Skeletal muscle cell (primary cell): ENCODE data around the gene TOP3B.

Source experiments
- DNase-seq: peaks from one replicate; pipeline ENCODE4 v3.0.0-alpha.2; 2010; ENCODE audit warnings: low read depth
- H3K4me3 ChIP-seq: 2 replicates; pipeline ENCODE4 v1.5.1; 2011; ENCODE audit warnings: low read depth, mild to moderate bottlenecking, control low read depth, low read length, moderate library complexity

TOP3B gene

DNA sequence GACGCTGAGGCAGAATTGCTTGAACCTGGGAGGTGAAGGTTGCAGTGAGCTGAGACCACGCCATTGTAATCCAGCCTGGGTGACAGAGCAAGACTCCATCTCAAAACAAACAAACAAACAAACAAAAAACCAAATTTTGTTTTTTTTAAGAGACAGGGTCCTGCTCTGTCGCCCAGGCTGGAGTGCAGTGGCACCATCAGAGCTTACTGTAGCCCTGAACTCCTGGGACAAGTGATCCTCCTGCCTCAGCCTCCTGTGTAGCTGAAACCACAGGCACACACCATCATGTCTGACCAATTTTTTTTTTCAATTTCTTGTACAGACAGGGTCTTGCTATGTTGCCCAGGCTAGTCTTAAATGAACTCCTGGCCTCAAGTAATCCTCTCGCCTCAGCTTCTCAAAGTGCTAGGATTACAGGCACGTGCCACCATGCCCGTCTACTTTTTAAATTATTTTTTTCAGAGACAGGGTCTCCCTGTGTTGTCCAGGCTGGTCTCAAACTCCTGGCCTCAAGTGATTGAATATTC lies 16.8 kb downstream of the TOP3B start:
- no peak for DNase-seq
- no peak overlapping the region for H3K4me3 ChIP-seq

DNA sequence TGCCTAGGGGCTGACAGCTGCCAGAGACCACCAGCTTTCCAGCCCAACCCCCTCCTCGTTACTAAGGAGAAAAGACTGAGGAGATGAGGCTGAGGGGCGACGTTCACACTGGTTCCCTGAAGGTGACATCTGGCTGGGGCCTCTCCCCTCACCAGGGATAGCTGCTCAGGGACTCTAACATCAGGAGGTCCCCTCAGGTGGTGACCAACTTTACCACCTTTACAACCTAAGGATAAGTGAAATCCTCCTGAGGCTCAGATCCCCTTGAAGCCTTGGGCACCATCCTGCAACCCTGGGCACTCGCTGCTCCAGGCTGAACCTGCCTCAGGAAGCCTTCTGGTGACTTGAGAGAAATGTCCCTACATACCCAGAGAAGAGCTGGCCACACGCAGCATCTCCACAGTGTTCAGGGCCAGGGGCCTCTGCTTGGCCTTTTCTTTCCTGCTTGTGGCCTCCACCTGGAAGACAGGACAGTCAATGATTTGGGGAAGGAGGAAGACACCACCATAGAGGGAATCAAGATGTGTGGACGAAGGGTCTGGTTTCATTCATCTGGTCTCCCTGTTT lies 17.6 kb downstream of the TOP3B start:
- no peak overlapping the region for H3K4me3 ChIP-seq
- DNase-seq: no peak

DNA sequence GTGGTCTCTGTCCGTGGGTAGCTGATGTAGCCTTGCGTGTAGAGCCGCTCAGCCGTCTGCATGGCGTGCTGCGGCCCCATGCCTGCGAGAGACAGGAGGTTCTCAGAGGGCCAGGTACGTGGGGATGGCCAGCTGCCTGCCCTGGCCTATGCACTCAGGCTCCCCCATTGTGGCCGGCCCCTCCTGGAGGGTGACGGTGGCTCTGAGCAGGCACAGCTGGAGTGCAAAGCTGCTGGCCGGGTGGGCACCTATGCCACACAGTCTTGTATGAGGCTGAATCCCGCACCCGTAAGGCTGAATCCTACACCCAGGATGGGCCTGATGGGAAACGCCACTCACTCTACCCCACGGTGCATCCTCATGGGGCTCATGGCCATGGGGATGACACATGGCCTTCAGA lies 18.4 kb downstream of the TOP3B start:
- no peak for DNase-seq
- H3K4me3 ChIP-seq: no peak overlapping the region

DNA sequence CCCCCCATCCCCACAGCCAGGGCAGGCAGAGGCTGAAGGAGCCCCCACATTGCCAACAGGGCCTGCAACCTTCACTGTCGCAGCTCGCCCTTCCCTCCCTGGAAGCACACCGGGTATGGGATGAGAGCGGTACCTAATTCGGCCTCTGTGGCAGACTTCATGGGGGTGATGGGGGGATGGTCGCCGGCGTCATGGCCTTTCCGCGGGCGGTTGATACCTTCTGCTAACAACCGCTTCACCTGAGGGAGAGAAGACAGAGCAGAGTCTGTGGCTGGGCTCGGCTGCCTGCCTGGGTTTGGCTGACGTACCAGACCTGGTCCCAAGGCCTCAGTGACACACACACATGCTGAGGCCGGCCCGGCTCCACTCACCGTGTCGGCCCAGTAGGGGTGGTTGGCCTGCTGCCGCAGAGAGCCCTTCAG lies 18.8 kb downstream of the TOP3B start:
- H3K4me3 ChIP-seq: no peak overlapping the region
- no peak for DNase-seq

DNA sequence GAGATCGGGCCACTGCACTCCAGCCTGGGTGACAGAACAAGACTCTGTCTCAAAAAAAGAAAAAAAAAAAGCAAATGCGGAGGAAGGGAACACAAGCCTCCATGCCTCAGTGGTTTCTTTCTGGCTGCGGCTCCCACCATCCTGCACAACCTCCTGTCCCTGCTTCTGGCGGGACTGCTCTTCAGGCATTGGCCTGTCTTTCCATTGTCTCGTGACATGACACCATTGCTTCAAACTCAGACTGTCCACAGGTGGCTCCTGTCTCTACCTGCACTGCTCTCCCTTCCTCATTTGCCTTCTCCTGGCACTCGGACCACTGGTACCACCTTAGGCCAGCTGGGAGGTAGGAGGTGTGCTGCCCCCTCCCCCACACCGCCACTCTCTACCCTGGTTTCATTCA lies 19.3 kb downstream of the TOP3B start:
- no peak for DNase-seq
- H3K4me3 ChIP-seq: no peak overlapping the region

DNA sequence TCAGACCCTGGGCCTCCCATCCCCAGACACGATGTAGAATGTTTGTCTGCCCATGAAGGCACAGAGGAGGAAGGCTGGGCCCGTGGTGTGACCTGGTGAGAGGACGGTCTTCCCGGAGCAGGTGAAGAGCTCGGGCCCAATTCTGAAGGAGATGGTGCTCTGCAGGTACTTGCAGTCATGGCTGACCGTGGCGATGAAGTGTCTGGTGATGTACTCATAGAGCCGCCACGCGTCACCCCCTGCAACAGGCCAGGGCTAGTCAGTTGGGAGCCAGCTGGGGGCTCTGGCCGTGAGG lies 20.0 kb downstream of the TOP3B start:
- H3K4me3 ChIP-seq: no peak overlapping the region
- DNase-seq: no peak

DNA sequence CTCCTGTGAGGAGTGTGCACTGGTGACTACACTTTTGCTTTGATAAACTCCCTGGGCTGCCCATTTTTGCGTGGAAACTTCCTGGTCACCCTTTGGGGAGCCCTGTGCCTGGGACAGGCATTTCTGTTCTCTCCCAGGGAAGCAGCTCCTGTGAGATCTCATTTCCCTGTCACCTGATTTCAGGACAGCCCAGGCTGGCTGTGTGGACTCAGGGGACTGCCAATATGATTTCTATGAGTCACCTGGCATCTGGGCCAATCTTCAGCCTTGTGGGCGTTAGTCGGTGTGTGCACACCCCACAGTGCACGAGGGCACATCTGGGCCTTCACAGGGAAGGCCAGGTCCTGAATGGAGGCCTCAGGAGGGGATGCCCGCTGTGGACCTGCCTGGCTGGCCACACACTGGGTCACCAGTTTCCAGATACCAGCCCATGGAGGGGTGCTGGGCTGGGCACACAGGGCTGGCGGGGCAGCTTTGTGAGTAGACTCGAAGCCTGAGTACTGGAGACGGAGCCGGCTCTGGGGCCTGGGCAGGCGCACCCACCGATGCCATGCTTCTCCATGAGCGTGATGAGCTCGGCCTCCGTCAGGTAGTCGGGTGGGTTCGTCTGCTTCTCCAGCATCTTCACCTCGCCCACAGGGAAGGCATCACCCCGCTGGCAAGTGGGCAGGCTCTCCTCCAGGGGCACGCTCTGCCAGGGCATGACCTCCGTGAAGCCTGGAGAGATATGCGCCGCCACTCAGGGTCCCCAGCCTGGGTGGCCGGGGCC lies 20.5 kb downstream of the TOP3B start:
- no peak overlapping the region for H3K4me3 ChIP-seq
- DNase-seq: no peak

DNA sequence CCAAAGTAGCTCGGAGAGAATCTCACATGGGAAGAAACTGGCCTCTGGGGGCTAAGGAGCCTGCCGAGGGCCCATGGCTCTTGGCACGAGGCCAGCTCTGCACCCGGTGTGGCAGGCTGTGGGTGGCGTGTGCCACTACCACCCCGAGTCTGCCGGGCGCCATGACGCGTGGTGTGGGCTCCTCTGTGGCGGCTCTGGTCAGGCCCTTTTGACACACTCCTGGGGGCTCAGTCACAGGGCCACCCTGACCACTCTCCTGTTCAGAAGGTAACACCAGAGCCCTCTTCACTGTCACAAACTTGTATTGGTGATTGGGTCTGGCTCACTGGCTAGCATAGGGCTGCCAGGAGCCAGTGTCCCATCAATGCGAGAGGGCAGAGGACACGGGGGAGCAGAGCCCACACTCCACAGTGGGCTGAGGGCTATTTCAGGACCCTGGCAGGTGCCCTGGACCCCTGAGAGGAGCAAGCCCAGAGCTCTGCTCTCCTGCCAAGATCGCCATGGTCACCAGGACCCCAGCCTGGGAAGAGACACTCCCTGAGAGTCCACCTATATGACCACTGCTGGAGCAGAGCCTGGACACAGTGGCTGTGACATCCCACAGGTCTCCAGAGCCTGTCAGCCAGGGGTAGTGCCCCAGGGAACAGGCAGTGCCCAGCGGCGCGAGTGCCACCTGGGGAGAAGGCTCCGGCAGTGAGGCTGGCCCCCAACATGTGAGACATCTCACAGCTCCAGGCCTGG lies 21.3 kb downstream of the TOP3B start:
- no peak for DNase-seq
- H3K4me3 ChIP-seq: no peak overlapping the region

DNA sequence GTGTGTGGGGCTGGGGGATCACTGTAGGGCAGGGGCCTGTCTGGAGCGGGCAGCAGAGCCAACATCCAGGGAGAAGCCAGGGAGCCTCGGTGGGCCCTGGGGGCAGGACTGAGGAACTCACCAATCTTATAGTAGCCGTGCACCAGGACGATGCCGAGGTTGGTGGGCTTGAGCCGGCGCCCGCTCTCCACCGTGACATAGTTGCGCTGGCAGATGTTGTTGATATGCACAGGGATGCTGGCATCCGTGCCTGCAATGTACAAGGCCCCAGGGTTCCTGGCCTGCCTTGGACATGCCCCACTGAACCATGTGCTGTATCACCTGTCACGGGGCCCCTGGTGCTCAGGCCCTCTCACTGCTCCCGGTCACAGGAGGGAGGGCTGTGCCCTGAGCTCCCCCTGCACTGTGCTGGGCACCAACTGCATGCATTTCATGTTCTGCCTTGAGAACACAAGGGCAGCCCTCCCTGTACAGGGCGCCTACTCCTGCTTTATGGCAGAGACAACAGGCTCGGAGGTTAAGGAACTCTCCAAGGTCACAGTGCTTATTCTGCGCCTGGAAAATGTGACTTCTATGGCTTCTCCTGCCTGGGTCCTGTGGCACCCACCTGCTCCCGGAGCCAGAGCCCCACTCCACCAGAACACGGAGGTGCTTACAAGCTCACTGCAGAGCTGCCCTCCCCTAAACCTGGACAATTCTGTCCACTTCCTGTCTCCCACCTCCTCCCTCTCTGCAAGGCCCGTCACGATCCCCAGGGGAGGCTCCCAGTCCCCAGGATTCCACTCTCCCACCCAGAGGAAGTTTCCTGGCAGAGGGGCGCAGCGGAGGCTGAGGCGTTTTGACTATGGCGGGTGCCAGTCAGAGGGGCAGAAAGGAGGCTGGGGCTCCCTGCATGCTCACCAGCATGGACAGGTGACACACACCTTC lies 22.1 kb downstream of the TOP3B start:
- no peak overlapping the region for H3K4me3 ChIP-seq
- DNase-seq: no peak

DNA sequence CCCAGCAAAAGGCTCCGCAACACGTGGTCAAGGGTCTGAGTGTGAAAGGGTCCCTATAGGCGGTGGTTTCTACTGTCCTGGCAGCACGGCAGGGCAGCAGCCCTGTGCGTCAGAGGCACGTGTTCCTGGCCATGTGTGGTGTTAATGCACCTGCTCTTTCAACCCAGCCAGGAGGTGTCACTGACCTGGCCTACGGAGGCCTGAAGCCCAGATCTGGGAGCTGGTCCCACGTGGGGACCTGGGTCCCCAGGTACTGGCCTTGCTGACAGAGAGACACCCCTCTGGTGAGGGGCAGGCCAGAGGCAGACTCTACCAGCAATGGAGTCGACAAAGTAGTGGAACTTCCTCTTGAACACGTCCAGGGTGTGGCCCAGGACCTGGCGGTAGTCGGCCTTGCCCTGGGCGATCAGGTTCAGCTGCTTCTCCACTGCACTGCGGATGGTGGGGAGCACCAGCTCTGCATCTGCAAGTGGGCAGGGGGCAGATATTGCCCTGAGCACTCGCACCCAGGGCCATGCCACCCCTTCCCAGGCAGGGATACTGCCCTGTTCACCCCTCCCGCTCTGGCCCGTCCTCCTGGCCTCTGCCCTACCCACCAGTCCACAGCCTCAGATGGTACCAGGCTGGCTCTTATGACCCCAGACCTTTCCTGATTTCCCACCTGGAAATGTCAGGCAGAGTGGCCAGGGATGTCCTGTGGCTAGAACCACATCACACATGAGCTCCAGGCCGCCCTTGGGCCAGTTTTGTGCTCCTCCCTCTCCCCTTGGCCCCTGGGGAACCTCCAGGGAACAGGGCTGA lies 23.1 kb downstream of the TOP3B start:
- no peak for DNase-seq
- no peak overlapping the region for H3K4me3 ChIP-seq

DNA sequence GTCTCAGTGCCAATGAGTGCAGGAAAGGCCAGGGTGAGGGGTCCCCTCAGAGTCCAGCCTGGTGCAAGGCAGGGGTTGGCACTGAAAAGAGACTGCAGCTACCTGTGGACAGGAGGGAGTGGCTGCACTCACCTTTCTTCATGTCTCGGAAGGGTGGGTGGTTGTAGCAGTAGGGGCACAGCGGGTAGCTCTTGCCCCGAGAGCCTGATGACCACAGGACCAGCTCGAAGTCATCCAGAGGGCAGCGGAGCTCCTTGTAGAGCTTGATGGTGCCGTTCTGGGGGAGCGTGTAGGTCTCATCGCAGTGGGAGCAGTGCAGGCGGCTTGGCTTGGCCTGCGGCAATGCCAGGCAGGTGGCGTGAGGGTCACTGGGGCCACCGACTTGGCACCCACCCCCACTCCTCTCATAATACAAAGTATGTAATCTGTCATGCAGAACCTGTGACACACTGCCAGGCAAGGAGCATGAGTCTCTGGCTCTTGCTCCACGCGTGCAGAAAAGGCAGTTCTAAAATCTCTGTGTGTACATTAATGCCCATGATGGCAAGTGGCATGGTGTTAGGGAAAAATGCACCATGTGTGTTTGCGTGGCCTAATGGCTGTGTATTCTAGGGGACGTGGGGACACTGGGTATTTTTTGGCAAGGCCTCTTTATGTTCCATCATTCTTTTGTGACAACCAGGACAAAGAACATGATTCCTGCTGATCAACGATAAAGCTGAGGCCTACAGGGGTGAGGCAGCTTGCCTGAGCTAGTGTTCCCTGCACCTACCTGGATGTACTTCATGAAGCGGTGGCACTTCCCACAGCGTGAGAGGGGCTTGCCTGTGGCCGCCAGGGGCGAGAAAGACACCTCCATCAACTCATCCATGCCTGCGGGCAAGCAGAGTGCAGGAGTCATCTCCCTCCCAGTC lies 24.0 kb downstream of the TOP3B start:
- DNase-seq: no peak
- no peak overlapping the region for H3K4me3 ChIP-seq

DNA sequence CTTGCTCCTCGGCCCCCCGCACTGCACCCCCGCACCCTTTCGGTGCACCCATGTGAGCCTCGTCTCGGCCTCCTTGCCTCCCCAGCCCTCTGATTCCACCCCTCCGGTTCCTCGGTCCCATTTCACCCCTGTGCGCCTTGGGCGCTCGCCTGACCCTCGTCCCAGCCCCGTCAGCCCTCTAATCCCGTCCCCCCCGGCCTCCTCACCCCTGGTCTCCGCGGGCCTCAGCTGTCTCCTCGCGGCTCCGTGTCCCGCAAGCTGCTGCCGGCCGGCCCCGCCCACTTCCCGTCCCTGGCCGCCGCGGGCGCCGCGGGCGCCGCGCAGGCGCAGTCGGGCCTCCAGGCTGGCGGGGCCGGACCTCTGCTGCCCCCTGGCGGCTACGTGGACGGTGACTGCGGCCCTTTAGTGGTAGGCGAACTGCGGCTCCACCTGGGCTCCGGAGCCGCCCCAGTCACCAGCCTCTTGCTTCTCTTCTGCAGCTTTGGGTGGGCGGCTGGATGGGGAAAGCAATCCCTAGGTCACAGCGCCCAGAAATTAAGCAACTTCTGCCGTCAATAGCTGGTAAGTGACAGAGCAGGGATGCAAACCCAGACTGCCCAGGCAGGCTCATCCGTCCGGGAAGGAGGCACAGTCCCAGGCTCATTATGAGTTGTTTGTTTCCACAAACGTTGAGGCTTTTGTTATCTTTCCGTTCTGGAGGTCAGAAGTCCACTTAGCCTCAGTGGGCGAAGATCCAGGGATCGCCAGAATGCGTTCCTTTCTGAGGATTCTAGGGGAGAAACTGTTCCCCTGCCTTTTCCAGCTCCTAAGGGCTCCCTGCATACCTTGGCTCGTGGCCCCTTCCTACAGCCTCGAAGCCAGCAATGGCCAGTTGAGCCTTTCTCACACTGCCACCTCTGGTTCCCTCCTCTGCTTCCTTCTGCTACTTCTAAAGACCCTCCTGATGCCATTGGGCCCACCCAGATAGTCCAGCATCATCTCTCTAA lies 29.7 kb downstream of the TOP3B start, which contains the start of gene PPM1F:
Gene PPM1F (minus strand): TSS at position 263 of the 986 bp plus-strand sequence. CDS start 6,800 bp downstream, outside the sequence.
- peak within 1 kb of the TSS; percentile 80 for H3K4me3 ChIP-seq
- no peak for DNase-seq

DNA sequence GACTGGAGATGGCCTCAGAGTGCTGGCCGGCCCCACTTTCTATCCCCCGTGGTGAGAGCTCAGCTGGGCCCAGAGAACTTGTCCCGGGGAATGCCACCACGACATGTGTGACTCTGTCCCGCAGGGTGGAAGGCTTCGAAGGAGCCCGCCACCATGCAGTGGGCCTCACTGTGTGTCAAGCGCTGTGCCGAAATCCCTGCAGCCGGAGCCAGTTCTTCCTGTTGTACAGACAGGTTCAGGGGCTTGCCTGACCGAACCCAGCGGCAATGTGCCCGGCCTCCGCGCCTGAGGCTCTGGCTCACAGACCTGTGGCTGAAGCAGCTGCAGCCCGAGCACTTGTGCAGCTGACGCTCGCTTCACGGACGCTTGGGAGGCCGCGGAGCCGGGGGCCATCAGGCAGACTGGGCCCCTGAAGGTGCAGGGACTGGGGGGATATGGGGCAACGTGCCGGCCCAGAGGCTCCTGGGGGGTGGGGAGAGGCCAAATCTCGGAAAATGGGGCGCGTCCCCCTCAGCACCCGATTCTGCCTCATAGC lies 30.6 kb downstream of the TOP3B start:
- H3K4me3 ChIP-seq: peak overlapping the region; percentile 80

DNA sequence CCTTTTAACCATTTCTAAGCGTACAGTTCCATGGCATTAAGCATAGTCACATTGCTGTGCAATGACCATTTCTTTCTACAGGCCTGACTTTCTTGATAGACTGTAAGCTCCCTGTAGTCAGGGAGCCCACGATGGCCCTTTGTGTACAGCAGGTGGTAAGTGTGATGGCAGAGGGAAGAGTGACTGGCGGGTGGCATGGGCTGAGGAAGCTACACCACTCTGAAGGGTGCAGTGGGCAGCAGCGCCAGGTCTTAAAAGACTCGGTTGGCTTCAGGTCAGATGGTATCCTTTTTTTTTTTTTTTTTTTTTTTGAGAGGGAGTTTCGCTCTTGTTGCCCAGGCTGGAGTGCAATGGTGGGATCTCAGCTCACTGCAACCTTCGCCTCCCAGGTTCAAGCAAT lies 31.5 kb downstream of the TOP3B start:
- DNase-seq: no peak
- no peak overlapping the region for H3K4me3 ChIP-seq

More for the DNA sequence above, 30.6 kb downstream of the TOP3B start:
- DNase-seq: no peak

DNA sequence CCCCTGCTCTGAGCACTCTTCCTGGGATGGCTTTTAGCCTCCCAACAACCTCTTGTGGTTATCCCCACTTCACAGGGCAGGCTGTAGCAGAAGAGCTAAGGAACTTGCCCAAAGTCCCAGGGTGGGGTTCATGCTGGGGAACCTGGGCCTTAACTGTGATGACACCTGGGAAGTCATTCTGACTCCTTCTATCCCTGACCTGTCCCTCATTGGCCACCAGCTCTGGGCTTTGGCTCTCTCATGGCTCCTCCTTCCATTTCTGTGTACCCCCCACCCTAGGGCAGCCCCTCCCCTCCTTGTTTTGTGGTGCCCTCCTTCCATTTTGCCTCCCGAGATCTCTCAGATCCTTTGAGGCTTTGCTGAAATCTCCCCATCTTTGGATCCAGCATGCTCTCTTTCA lies 32.6 kb downstream of the TOP3B start:
- H3K4me3 ChIP-seq: no peak overlapping the region
- no peak for DNase-seq

DNA sequence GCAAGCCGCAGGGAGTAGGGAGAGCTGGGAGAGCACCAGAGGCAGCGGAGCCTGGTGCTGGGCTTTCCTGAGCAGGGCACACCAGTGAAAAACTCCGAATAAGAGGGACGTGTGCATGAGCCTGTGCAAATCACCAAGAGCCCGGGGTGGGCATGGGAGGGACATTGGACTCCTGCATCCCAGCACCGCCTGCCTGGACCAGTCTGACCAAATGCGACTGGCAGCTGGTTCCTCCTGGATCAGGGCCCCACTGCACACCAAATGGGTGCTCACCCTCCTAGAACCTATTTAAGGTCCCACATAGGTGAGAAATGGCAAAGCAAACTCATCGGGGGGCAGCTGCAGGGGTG lies 33.0 kb downstream of the TOP3B start:
- H3K4me3 ChIP-seq: no peak overlapping the region
- no peak for DNase-seq
